MM.1S (cell line): ENCODE results near the gene TMEM134.

Experiments
- CTCF ChIP-seq: fragments of 300-600 bp; sonication (generic); IDR thresholded peaks from 2 replicates; pipeline ENCODE4 v1.5.1; 2016; ENCODE audit warnings: antibody characterized with exemption, low read length, mixed read lengths
- EZH2 ChIP-seq: fragments of 300-600 bp; sonication (generic); optimal IDR thresholded peaks from 2 replicates; pipeline ENCODE3; 2017; ENCODE audit warnings: low read depth, mild to moderate bottlenecking, antibody characterized with exemption, low read length, mixed read lengths
- EZH2phosphoT487 ChIP-seq: fragments of 300-600 bp; sonication (generic); IDR thresholded peaks from 2 replicates; pipeline ENCODE4 v1.6.1; 2018; ENCODE audit warnings: antibody characterized with exemption, low read length

GRCh38 chr11:67417425-67417824, 51.6 kb downstream of the TMEM134 start:
- TF ChIP-seq EZH2 (no peak), CTCF (no peak), EZH2phosphoT487 (no peak)
